DMS53 treated with DMSO at 0.1 percent for 48 hours (cell line): Measurements from ENCODE around the gene MAPKAPK3.

Experiments
- DNase-seq: peaks from one replicate; lab custom pipeline; 2025; ENCODE audit not compliant: unreplicated experiment; lab: John Stamatoyannopoulos, UW

MAPKAPK3 gene

DNA sequence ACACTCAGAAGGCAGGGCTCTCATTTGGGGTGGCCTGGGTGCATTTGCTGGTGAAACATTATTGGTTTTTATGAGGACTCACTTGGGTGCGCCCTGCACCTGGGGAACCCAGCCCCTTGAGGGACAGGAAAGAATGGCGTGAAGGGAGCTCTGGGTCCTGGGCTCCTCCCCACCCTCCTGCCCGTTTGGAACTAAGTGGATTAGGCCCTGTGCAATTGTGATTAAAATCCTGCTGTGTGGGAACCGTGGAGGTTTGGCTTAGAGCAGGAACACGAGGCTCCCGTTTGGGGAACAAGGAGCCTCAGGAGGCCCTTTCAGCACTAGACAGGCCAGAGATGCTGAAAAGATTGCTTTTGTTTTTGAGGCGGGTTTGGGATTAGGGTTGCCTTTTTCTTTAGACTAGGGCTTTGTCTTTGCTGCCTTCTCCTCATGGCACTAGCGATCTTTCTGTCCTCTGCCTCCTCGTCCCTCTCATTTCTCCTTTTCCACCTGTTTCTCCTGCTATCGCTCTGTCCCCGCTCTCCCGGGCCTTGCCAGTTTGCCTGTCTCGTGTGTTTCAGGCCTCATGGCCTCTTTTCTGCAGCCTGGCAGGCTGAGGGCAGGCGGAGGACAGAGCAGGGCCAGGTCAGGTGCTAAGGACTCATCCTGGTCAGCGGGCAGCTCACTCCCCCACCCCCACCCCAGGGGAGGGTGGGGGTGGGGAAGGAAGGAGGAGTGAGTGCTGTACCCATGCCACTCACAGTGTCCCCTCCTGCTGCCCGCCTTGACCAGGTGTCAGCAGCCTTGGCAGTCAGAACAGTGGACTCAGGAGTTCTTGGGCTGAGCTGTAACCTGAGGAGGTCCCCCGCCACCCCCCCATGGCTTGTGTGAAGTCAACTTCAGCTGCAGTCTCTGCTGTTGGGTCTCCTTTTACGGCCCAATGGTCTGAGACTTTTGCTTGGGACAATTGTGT lies 8.6 kb downstream of the MAPKAPK3 start:
- no peak for DNase-seq

DNA sequence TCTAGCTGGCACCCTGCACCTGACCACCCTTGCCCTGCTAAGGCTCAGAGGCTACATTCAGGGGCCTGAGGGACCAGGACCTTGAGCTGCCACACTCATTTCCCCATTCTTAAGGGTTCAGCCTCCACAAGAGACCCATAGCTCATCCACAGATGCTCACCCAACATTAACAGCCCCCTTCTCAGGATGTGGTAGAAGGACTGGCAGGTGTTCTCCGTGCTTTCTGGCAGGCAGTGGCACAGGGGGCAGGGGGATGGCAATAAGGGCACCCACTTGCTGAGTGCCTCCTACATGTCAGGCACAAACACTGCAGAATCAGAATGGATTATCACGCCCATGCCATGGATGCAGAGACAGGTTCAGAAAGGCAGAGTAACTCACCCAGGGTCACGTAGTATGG lies 9.4 kb downstream of the MAPKAPK3 start:
- no peak for DNase-seq

DNA sequence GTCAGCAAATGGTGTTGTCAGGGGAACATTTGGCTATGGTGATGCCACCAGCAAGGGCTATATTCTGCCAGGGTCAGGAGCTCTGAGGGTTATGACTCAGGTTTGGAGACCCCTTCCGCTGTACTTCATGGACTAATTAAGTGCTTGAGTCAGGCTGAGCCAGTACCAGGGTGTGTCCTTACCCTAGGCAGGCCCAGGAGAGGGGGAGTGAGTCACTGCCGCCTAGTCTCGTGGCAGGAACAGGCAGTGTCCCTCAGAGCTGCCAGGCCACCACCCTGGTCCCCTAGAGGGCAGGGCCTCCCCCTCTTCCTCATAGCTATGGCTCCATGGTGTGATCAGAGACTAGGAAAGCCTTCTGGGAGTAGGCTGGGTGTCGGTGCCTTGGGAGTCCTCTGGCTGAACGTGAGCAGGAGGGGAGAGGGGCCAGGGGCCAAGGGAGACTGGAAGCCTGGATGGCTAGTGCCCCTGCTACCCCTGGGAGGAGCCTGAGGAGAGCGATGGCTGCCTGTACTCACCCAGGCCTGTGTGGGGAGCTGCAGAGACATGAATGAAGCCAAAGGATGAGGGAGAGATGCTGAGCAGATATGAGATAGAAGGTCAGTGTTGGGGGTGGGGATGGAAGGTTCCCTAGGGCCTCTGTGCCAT lies 10.6 kb downstream of the MAPKAPK3 start:
- DNase-seq = no peak

DNA sequence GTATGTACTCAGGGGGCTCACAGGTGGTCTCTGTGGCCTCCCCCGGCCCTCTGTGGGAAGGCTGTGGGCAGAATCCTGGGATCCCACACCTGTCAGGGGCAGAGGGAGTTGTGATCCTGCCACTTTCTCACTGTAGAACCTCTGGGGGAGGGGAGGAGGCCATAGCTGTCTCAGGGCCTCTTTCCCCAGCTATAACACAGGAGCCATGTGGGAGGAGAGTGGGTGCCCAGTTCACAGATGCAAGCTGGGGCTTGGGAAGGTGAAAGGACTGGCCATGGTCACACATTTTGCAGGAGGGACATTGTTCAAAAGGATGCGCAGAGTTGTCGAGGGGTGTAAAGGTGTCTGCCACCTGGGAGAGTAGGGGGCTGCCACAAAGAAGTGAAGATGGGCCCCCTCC lies 11.7 kb downstream of the MAPKAPK3 start:
- DNase-seq = no peak

DNA sequence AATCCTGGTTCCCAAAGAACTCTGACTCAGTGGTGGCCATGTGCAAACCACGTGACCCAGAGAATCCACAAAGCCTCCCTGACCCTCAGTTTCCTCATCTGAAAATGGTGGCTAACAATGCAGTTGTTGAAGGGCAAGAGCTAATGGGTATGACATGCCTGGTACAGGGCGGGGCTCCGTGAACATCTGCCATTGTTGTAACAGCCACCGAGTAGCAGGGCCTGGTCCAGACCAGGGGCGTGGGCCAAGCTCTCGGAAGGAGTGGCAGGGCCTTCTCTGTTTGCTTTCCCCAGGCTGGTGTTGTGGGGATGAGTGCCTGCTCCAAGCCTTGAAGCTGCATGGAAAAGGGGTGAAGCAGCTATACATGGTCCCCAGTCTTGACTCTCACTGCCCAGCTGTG lies 13.4 kb downstream of the MAPKAPK3 start:
- no peak for DNase-seq

GRCh38 chr3:50630877-50631276 lies 13.9 kb downstream of the MAPKAPK3 start:
- no peak for DNase-seq

DNA sequence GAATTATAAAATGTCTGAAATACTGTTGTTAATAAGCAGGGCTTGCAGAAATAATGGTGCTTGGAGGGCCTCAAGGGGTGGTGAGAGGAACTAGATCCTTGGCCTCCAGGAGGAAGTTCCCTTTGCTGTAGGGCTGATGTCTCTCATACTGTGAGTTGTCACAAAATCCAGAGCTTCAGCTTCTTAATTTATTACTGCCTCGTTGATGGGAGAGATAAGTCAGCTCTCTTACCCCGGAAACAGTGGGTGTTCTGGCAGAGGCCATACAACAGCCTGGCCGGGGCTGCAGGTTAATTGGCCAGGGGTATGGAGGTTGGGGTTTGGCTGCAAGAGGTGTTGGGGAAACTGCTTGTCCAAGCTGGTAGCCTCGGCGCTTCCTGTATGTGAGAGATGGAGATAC lies 15.5 kb downstream of the MAPKAPK3 start:
- DNase-seq = no peak

- DNase-seq = no peak
Observed at GRCh38 chr3:50633230-50633790, 16.4 kb downstream of the MAPKAPK3 start.

- no peak for DNase-seq
Observed at GRCh38 chr3:50635066-50635465, 18.1 kb downstream of the MAPKAPK3 start.

GRCh38 chr3:50637011-50637410 lies 20.1 kb downstream of the MAPKAPK3 start:
- no peak for DNase-seq

DNA sequence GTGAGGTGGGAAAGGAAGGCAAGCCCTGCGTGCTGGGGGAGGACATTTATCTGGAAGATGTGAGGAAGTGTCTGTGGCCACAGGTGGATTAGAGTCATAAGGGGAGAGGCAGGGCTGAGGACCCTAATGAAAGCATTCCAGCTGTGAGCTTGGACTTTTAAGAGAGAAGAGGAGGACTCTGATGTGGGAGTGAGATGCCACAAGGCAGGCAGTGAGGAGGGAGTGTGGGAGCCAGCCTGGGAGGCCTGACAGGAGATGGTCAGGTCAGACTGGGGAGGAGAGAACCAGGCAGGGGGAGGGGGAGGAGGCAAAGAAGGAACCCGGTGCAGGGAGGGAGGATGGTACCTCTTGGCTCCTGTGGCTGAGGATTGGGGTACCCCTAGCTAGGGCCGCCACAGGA lies 21.0 kb downstream of the MAPKAPK3 start:
- no peak for DNase-seq

- DNase-seq = no peak
Observed at GRCh38 chr3:50639055-50639494, 22.1 kb downstream of the MAPKAPK3 start.

- no peak for DNase-seq
Observed at GRCh38 chr3:50642382-50642781, 25.4 kb downstream of the MAPKAPK3 start.

DNA sequence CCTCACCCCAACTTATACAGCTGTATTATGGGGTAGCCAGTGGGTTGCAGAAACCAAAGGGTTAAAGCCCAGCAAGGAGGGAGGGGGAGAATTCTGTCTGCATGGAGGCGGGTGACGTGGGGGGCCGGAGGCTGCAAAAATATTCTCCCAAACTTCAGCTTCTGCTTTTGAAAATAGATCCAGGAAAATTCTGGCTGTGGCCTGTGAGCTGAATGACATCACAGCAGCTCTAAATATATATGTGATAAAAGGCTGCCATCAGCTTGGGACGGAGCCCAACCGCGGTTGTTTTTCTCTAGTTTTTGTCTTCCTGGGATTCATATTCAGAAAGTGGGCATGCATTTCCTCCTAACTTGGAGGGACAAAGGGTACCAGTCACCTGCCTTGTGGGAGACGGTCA lies 27.6 kb downstream of the MAPKAPK3 start:
- DNase-seq = no peak

DNA sequence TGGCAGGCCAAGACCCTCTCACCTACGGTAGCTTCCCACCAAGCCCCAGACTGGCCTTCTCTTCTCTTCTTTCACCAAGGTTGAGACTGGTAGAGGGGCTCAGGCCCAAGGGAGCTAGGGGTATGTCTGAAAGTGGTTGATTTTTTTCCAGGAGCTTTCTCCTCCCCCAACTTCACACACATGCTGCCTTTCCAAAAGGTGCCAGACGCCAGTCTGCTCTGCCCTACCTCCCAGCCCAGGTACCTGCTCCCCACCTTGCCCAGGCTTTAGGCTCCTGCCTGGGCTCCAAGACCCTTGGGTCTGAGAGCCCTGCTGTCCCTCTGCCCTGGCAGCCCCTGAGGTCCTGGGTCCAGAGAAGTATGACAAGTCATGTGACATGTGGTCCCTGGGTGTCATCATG lies 28.4 kb downstream of the MAPKAPK3 start:
- DNase-seq = no peak

DNA sequence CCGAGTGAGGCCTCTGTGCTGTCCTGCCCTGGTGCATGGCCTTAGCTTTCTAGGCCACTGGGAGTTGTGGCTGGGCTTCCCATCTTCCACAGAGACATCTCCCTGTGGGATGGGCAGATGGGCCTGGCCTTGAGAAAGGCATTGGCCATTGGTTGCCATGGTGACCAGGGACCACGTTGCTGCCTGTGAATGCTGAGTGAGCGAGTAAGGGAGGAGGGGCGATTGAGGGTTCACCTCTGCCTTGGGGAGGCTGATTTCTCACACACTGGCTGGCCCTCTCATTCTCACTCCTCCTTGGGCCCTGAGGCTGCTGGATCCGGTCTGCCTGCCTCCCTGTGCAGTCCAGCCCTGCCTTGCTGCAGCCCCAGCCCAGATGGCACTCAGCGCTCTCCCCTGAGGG lies 31.4 kb downstream of the MAPKAPK3 start:
- no peak for DNase-seq

- DNase-seq = no peak
Observed at GRCh38 chr3:50648944-50649343, 32.0 kb downstream of the MAPKAPK3 start.

DNA sequence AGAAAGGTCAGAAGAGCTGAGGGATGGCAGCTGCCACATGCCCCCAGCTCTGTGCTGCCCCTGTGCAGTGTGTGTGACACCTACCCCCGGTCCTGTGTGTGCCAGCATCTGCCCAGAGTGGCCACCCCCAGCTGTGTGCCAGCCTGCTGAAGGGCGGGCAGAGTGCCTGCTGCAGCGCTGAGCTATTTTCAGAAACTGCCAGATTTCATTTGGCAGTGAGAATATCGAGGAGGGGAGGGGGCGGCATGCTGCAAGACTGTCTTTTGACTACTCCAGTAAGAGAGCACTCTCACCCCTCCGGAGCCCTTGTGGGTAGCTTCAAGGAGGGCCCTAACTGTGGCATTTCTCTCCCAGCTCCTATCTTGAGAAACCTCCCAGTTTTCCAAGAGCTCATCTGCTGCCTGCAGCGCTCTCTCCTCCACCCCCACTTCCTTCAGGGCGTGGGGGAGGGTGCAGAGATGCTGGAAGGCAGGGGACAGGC lies 32.5 kb downstream of the MAPKAPK3 start:
- no peak for DNase-seq

GRCh38 chr3:50650018-50650417 lies 33.1 kb downstream of the MAPKAPK3 start:
- DNase-seq = no peak

DNA sequence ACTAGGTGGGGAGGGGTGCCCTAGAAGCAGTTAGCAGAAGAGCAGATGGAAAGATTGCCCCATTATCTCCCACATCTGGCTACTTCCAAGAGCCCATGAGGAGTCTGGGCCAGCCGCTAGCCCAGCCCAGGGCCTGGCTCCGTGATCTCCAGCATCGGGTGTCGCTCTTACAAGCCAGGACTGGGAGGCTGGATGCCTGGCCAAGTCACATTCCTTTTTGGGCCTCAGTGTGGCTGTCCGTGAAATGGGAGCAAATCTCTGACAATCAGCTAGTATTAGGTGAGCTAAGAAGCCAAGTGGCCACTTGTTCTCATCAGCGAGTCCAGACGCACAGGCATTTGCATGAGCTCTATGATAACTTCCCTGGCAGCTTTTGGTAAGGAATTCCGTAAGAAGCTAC lies 34.5 kb downstream of the MAPKAPK3 start:
- DNase-seq = no peak

DNA sequence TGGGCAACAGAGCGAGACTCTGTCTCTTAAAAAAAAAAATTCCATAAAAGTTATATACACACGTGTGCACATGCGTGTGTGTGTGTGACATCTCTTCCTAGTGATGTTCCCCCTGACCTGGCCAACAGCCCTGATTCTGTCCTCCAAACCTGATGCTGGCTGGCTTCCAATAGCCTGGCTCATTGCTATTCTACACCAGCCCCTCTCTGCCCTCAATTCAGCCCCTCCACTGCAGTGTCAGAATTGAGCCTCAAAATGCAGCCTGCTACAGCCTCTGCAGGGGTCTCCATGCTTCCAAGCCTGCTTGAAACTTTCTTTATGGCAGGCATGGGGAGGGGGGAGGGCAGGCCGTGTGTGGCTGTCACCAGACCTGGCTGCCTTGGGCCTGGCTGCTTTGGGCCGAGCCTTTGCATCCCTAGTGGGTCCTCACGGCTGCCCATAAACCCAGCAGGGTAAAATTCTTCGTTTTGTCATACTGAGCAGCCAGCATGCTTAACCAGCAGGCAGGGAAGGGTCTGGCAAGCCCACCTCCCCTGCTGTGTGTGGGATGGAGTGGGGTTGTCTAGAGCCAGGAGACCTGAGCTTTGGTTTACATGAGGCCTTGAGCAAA lies 35.1 kb downstream of the MAPKAPK3 start:
- DNase-seq = no peak
